Right lobe of liver (tissue), 6 donors: Measurements from ENCODE around the gene RASSF4. TPM values are rescaled to one million over a fixed set of nuclear protein-coding genes. Genes with fewer than 3 reads are reported as not detected.

Experiments used
- ATAC-seq, 4 donors: fragments of 200-7000 bp; cut with Tn5 transposase; one replicate each; pipeline ENCODE4 v1.9.1; 2020; ENCODE audit warnings: mild to moderate bottlenecking in 4 of 4, moderate library complexity in 4 of 4
- DNase-seq, 3 donors: peaks; one replicate each; pipeline ENCODE4 v3.0.0-alpha.2; 2020
- H3K27ac ChIP-seq, 3 donors: fragments of 200-600 bp; one replicate each; pipeline ENCODE4 v1.8.0; 2022
- H3K27me3 ChIP-seq, 2 donors: fragments of 200-600 bp; one replicate each; pipeline ENCODE4 v1.8.0; 2022
- H3K36me3 ChIP-seq, 4 donors: fragments of 200-600 bp; sonication (generic) in 1 of 4; one replicate each; pipeline versions ENCODE4 v1.5.1 to v1.8.0; 2017 to 2022; ENCODE audit warnings: control low read depth in 1 of 4
- H3K4me1 ChIP-seq, 4 donors: fragments of 200-600 bp; sonication (generic) in 1 of 4; one replicate each; pipeline versions ENCODE4 v1.5.1 to v1.8.0; 2017 to 2022; ENCODE audit warnings: control low read depth in 1 of 4
- H3K4me3 ChIP-seq, 3 donors: fragments of 200-600 bp; one replicate each; pipeline ENCODE4 v1.8.0; 2022
- H3K9me3 ChIP-seq, 4 donors: fragments of 200-600 bp; sonication (generic) in 1 of 4; one replicate each; pipeline versions ENCODE4 v1.5.1 to v1.8.0; 2017 to 2022; ENCODE audit warnings: control low read depth in 1 of 4
- POLR2A ChIP-seq: fragments of 450-650 bp; IDR thresholded peaks from one replicate; pipeline ENCODE4 v1.6.1; 2017; ENCODE audit warnings: antibody characterized with exemption, mild to moderate bottlenecking
- WGBS: methylation state at CpG from one replicate; pipeline ENCODE4 v1.1.6; 2018; ENCODE audit warnings: low coverage, low lambda C conversion rate; ENCODE audit not compliant: insufficient coverage; ENCODE audit errors: missing lambda C conversion rate; 5-methylcytosine and 5-hydroxymethylcytosine counted together
- intact Hi-C, 2 donors: fragments of 100-400 bp; cut with DNase I; formaldehyde crosslinking; loops; one replicate each; pipeline versions ENCODE4 v1.11.2 to v1.14.1; 2022
- total RNA-seq, 6 experiments: library from RNA; depleted of rRNA in 2 of 6; stranded (reverse); fragments of >200 nt in 2 of 6; fragmentation: NEBNext Ultra II Directional in 3 of 6; extraction: Animal tissue kit (Norgen Biotek cat#: 25700) in 3 of 6; gene quantifications; one replicate each; pipeline versions ENCODE4 v1.1.0 to v1.2.4, GENCODE V29; 2016 to 2023
- TF ChIP-seq, protein P1 (sequence below), 4 donors: fragments of 200-600 bp in 3 of 4; fragments of 450-650 bp in 1 of 4; IDR thresholded peaks; one replicate each; pipeline versions ENCODE4 v1.5.1 to v1.8.0; 2016 to 2022; ENCODE audit warnings: antibody characterized with exemption in 4 of 4, mild to moderate bottlenecking in 2 of 4
- donor health status: DM: no; HTN: yes; CAD: no.
- donor health status: DM: no; HTN: no; CAD: no.
- donor health status: DM: no; HTN: no; CAD: no.
- donor health status: DM: no; HTN: yes; CAD: no.
- donor health status: DM: no; HTN: yes; CAD: no.

RASSF4 gene
- total RNA-seq, 6 experiments from 2014 or later: 13.6 to 28.5 (median 19.6) TPM

DNA sequence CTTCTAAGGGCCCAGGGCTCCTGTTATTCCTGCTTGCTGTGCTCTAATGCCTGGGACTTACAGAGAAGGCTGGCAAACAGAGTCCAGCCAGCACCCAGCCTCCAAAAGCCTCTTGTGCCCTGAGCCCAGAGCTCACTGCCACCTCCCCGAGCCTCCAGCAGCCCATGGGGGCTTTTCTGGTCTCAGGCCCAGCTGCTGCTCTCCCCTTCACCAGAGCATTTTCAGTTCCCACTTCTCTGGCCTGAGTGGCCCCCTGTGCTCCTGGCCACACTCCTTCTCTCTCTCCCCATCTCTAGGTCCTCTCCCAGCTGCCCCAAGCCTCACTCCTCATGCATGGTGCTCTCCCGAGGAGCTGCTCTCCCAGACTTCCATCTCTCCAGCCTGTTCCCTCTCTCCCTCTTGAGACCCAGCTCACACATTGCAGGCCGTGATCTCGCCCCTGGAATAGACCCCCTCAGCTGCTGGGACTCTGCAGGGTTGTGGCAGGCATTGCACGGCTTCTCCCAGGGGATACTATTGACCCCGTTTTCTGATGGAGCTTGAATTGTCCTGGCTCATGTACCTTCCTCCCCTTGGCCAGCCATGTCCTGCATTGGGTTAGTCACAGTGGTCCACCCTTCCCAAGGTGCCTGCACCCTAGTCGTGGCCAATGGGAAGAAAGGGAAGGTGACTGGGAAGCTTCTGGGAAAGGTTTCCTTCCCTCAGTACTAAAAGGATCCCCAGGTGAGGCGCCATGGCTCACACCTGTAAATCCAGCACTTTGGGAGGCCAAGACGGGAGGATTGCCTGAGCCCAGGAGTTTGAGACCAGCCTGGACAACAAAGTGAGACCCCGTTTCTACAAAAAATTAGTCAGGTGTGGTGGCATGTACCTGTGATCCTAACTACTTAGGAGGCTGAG, 9.0 kb upstream of the RASSF4 start:
- H3K27ac ChIP-seq: no peak overlapping the region
- intact Hi-C loops: no loop called here
- DNase-seq (no peak), ATAC-seq (peak in 1 of 4 donors; percentile 14)
- H3K4me1 ChIP-seq: peaks cover 0 to 14% (median 0%) of the 10 kb centered on the region in 4 donors
- H3K9me3 ChIP-seq: no peaks in the 10 kb centered on the region
- peaks cover 0 to 4% (median 0%) of the 10 kb centered on the region in 4 donors for H3K36me3 ChIP-seq
- 89% methylated on average over 9 of the region's 10 CpGs for WGBS
- no peak overlapping the region for H3K4me3 ChIP-seq
- no peak for TF ChIP-seq POLR2A
- TF ChIP-seq, protein P1, sequence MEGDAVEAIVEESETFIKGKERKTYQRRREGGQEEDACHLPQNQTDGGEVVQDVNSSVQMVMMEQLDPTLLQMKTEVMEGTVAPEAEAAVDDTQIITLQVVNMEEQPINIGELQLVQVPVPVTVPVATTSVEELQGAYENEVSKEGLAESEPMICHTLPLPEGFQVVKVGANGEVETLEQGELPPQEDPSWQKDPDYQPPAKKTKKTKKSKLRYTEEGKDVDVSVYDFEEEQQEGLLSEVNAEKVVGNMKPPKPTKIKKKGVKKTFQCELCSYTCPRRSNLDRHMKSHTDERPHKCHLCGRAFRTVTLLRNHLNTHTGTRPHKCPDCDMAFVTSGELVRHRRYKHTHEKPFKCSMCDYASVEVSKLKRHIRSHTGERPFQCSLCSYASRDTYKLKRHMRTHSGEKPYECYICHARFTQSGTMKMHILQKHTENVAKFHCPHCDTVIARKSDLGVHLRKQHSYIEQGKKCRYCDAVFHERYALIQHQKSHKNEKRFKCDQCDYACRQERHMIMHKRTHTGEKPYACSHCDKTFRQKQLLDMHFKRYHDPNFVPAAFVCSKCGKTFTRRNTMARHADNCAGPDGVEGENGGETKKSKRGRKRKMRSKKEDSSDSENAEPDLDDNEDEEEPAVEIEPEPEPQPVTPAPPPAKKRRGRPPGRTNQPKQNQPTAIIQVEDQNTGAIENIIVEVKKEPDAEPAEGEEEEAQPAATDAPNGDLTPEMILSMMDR (IDR thresholded peaks at IDR 0.05): no peak
- no peaks in the 10 kb centered on the region for H3K27me3 ChIP-seq

DNA sequence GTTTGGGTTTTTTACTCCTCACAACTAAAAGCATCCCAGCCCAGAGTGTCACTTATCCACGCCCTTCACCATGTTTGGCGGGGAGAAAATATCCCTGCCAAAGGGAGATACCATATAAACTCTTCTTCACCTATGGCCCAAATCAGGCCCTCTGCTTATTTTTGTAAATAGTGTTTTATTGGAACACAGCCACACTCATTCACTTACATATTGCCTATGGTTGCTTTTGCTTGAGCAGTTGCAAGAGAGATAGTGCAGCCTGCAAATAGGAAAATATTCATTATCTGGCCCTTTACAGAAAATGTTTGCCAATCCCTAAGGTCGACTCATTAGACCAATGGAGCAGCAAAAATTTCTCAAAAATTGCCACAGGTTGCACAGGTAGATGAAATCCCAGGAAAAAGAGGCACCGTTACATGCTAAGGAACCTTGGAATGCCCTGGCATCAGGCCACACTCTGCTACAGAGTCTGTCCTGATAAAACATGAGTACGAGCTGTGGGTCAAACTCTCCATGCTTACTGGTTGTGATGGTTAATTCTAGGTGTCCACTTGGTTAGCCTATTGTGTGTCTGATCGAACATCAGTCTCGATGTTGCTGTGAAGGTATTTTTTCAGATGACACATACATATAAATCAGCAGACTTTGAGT, 7.9 kb upstream of the RASSF4 start:
- H3K27me3 ChIP-seq: no peaks in the 10 kb centered on the region
- H3K4me1 ChIP-seq: peaks cover 0 to 15% (median 0%) of the 10 kb centered on the region in 4 donors
- H3K9me3 ChIP-seq: no peaks in the 10 kb centered on the region
- intact Hi-C loops: no loop called here
- 94% methylated on average over 7 of the region's 7 CpGs for WGBS
- ATAC-seq (no peak), DNase-seq (no peak)
- no peak overlapping the region for H3K4me3 ChIP-seq
- no peak overlapping the region for H3K27ac ChIP-seq
- peaks cover 0 to 4% (median 0%) of the 10 kb centered on the region in 4 donors for H3K36me3 ChIP-seq
- TF ChIP-seq, protein P1 (IDR thresholded peaks at IDR 0.05): no peak
- no peak for TF ChIP-seq POLR2A

DNA sequence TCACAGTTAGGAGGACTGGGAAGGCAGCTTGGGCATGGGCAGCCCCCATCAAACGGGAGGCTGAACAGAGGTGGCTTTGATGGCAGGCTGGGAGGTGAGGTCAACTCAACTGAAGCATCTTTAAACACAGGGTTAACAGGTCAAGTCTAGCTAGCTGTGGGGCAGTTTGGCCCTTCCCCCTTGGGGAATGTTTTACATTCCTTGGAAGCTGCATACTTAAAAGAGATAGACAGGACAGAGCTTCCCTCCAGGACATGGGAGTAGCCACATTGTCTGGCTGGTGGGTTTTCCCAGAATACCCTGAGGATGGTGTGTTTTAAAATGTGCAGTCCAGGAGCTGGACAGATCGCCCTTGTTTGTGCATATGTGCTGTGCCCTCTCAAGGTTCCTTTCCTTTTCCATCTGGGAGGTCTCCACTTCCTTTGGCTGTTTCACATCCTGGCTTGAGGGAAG, 6.8 kb upstream of the RASSF4 start:
- intact Hi-C loops: no loop called here
- Histone ChIP-seq H3K27me3 (no peaks in the 10 kb centered on the region), H3K27ac (no peak overlapping the region), H3K36me3 (peaks cover 0 to 4% (median 0%) of the 10 kb centered on the region in 4 donors), H3K4me3 (no peak overlapping the region), H3K9me3 (no peaks in the 10 kb centered on the region), H3K4me1 (peaks cover 0 to 8% (median 0%) of the 10 kb centered on the region in 4 donors)
- no peak for TF ChIP-seq POLR2A
- TF ChIP-seq, protein P1 (IDR thresholded peaks at IDR 0.05): no peak
- DNase-seq (no peak), ATAC-seq (no peak)
- WGBS: 82% methylated on average over 2 of the region's 2 CpGs

DNA sequence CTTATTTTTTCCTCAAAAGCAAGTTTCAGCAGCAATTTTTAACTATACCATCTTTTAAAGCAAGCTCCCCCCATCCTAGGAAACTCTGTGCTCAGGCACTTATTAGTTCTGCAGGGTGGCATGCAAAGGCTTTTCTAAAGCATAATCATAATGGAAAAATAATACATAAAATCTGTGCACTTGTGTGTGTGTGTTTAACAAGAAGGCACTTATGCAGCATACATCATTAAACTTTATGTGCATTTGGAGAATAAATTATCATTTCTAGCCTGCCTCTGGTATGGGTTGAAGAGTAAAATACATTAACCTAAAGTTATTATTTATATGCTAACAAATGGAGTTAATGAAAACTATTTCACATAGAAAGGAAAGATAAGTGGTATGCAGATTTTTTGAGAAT, 5.6 kb upstream of the RASSF4 start:
- Histone ChIP-seq H3K4me3 (no peak overlapping the region), H3K27me3 (no peaks in the 10 kb centered on the region), H3K9me3 (no peaks in the 10 kb centered on the region), H3K4me1 (peaks cover 0 to 20% (median 4%) of the 10 kb centered on the region in 4 donors), H3K36me3 (peaks cover 0 to 4% (median 0%) of the 10 kb centered on the region in 4 donors), H3K27ac (no peak overlapping the region)
- TF ChIP-seq, protein P1 (IDR thresholded peaks at IDR 0.05): no peak
- TF ChIP-seq POLR2A: no peak
- no peak for ATAC-seq
- DNase-seq: no peak
- intact Hi-C loops: no loop called here
